Measurements from ENCODE around the gene LARP6. TPM values are rescaled to one million over a fixed set of nuclear protein-coding genes. Genes with fewer than 3 reads are reported as not detected.

Gene LARP6
- total RNA-seq, 4 donors from 2014 or later = 21.2 to 36.3 (median 32.7) TPM

- intact Hi-C loops (cut with DNase I) = no loop called here
- no peak for DNase-seq (ENCODE audit: extremely low spot score)
- H3K4me3 ChIP-seq = peak overlapping the region; percentile 78 to 86 (median 80)
- no peaks in the 10 kb centered on the region for H3K27me3 ChIP-seq
- WGBS = 51% methylated on average over 11 of the region's 11 CpGs
- peaks cover 0 to 9% (median 4%) of the 10 kb centered on the region in 4 donors for H3K36me3 ChIP-seq
- H3K4me1 ChIP-seq = peaks cover 40 to 55% (median 46%) of the 10 kb centered on the region in 4 donors
- peak overlapping the region; percentile 89 to 93 (median 90) for H3K27ac ChIP-seq (replicated peaks in 1 of 4)
- no peaks in the 10 kb centered on the region for H3K9me3 ChIP-seq
- TF ChIP-seq EP300 (IDR thresholded peaks at IDR 0.05) (no peak), POLR2A (IDR thresholded peaks at IDR 0.05; ENCODE audit: low read depth) (no peak), POLR2AphosphoS5 (IDR thresholded peaks at IDR 0.05) (no peak)
- TF ChIP-seq, protein P1, sequence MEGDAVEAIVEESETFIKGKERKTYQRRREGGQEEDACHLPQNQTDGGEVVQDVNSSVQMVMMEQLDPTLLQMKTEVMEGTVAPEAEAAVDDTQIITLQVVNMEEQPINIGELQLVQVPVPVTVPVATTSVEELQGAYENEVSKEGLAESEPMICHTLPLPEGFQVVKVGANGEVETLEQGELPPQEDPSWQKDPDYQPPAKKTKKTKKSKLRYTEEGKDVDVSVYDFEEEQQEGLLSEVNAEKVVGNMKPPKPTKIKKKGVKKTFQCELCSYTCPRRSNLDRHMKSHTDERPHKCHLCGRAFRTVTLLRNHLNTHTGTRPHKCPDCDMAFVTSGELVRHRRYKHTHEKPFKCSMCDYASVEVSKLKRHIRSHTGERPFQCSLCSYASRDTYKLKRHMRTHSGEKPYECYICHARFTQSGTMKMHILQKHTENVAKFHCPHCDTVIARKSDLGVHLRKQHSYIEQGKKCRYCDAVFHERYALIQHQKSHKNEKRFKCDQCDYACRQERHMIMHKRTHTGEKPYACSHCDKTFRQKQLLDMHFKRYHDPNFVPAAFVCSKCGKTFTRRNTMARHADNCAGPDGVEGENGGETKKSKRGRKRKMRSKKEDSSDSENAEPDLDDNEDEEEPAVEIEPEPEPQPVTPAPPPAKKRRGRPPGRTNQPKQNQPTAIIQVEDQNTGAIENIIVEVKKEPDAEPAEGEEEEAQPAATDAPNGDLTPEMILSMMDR (IDR thresholded peaks at IDR 0.05) = no peak
Observed at GRCh38 chr15:70852501-70853317, 1.2 kb downstream of the LARP6 start.

DNA sequence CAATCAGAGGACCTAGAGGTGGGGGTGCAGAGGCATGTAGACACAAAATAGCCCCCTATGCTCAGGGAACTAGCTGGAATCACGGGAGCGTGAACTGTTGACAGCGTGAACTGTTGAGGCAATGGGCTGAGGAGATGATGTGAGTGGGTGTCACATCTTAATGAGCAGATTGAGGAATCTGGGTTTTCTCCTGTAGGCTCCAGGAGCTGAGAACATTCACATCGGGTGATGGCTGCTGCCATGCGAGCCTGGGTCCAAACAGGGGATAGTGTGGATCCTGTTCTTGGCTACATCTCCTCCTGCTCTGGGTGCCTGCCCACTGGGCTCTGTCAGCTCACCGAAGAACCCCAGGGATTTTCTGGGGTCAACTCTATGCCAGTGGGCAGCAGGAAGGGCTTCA lies 2.1 kb downstream of the LARP6 start:
- intact Hi-C loops (cut with DNase I) = no loop called here
- peaks cover 0 to 9% (median 4%) of the 10 kb centered on the region in 4 donors for H3K36me3 ChIP-seq
- no peak for TF ChIP-seq EP300 (IDR thresholded peaks at IDR 0.05)
- no peak for TF ChIP-seq POLR2AphosphoS5 (IDR thresholded peaks at IDR 0.05)
- TF ChIP-seq POLR2A (IDR thresholded peaks at IDR 0.05; ENCODE audit: low read depth) = no peak
- TF ChIP-seq, protein P1 (IDR thresholded peaks at IDR 0.05) = no peak
- H3K9me3 ChIP-seq = no peaks in the 10 kb centered on the region
- DNase-seq (ENCODE audit: extremely low spot score) = no peak
- H3K27me3 ChIP-seq = no peaks in the 10 kb centered on the region
- peaks cover 34 to 46% (median 38%) of the 10 kb centered on the region in 4 donors for H3K4me1 ChIP-seq
- 98% methylated on average over 6 of the region's 6 CpGs for WGBS
- peak overlapping the region in 3 of 4 donors; percentile 33 to 93 (median 91) for H3K27ac ChIP-seq (replicated peaks in 1 of 4)
- H3K4me3 ChIP-seq = peak overlapping the region in 1 of 4 donors; percentile 86

GRCh38 chr15:70845602-70846360 lies 8.2 kb downstream of the LARP6 start:
- Histone ChIP-seq H3K9me3 (no peaks in the 10 kb centered on the region), H3K4me3 (no peak overlapping the region), H3K36me3 (peaks cover 0 to 3% (median 0%) of the 10 kb centered on the region in 4 donors), H3K4me1 (no peaks in the 10 kb centered on the region), H3K27ac (replicated peaks in 1 of 4) (no peak overlapping the region), H3K27me3 (no peaks in the 10 kb centered on the region)
- DNase-seq (ENCODE audit: extremely low spot score) = peak; percentile 72
- intact Hi-C loops (cut with DNase I) = no loop called here
- WGBS = 98% methylated on average over 6 of the region's 6 CpGs
- TF ChIP-seq, protein P1 (IDR thresholded peaks at IDR 0.05) = no peak
- TF ChIP-seq POLR2AphosphoS5 (IDR thresholded peaks at IDR 0.05) (no peak), EP300 (IDR thresholded peaks at IDR 0.05) (no peak), POLR2A (IDR thresholded peaks at IDR 0.05; ENCODE audit: low read depth) (no peak)

- Histone ChIP-seq H3K27me3 (no peaks in the 10 kb centered on the region), H3K9me3 (no peaks in the 10 kb centered on the region), H3K4me1 (peaks cover 2 to 15% (median 13%) of the 10 kb centered on the region in 4 donors), H3K27ac (replicated peaks in 1 of 4) (no peak overlapping the region), H3K36me3 (peaks cover 8 to 40% (median 29%) of the 10 kb centered on the region in 4 donors), H3K4me3 (no peak overlapping the region)
- TF ChIP-seq POLR2A (IDR thresholded peaks at IDR 0.05; ENCODE audit: low read depth) (no peak), POLR2AphosphoS5 (IDR thresholded peaks at IDR 0.05) (no peak), EP300 (IDR thresholded peaks at IDR 0.05) (no peak)
- TF ChIP-seq, protein P1 (IDR thresholded peaks at IDR 0.05) = no peak
- DNase-seq (ENCODE audit: extremely low spot score) = peak; percentile 42
- 95% methylated on average over 2 of the region's 2 CpGs for WGBS
- intact Hi-C loops (cut with DNase I) = no loop called here
Observed at GRCh38 chr15:70837476-70837875, 16.5 kb downstream of the LARP6 start.

Data from esophagus muscularis mucosa (tissue), 4 donors.